ENCODE measurements around the gene MRPS17. TPM values are rescaled to one million over a fixed set of nuclear protein-coding genes. Genes with fewer than 3 reads are reported as not detected.
"Not testable (repeated sequence)": the region's sequence is repeated elsewhere in the genome, so short reads cannot be mapped to it uniquely, and the experiment has no call there.

Gene MRPS17
- total RNA-seq, 1 donor from 2014 or later, result 13.4 TPM

DNA sequence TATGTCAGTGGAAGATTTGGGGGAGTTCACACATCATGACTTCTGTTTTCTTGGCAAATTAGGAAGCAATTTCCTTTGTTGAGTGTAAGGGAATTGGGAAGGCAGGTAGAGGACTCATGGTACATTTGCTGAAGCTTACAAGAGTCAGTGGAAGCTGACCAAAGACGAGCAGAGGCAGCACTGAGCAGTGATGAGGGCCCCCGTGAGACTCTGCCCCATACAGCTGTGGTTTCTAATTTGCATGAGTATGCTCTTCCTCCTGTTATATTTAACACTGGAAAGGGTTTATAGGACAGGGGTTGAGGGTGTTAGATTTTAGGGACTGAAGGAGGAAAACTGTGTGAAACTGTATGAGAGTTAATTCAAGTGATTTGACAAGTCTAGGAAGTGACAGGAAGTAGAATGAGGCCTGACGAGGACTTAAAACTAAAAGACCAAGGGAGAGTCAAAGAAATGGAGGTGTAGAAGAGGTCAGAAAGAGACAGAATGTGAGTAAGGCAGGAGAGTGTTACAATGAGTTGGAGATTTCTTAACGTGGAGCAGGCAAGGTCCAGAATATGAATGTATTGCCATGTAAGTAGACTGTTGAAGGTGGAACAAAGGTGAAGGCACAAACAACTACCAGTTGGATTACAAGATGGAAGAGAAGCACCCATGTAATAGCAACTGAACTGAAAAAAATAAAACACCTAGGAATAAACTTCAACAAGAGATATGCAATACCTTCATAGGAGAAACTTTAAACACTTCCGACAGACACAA lies 23.5 kb upstream of the MRPS17 start:
- no peaks in the 10 kb centered on the region for H3K27me3 Mint-ChIP-seq (ENCODE audit: unreplicated experiment)
- DNase-seq, result no peak
- no peak overlapping the region for H3K4me3 Mint-ChIP-seq (ENCODE audit: unreplicated experiment)
- peaks cover 10% of the 10 kb centered on the region for H3K36me3 Mint-ChIP-seq (ENCODE audit: unreplicated experiment)
- H3K4me1 Mint-ChIP-seq (ENCODE audit: low read depth, unreplicated experiment), result no peaks in the 10 kb centered on the region
- H3K27ac Mint-ChIP-seq (ENCODE audit: unreplicated experiment), result no peak overlapping the region
- H3K9me3 Mint-ChIP-seq (ENCODE audit: unreplicated experiment), result peaks cover 5% of the 10 kb centered on the region
- TF ChIP-seq, protein P1, sequence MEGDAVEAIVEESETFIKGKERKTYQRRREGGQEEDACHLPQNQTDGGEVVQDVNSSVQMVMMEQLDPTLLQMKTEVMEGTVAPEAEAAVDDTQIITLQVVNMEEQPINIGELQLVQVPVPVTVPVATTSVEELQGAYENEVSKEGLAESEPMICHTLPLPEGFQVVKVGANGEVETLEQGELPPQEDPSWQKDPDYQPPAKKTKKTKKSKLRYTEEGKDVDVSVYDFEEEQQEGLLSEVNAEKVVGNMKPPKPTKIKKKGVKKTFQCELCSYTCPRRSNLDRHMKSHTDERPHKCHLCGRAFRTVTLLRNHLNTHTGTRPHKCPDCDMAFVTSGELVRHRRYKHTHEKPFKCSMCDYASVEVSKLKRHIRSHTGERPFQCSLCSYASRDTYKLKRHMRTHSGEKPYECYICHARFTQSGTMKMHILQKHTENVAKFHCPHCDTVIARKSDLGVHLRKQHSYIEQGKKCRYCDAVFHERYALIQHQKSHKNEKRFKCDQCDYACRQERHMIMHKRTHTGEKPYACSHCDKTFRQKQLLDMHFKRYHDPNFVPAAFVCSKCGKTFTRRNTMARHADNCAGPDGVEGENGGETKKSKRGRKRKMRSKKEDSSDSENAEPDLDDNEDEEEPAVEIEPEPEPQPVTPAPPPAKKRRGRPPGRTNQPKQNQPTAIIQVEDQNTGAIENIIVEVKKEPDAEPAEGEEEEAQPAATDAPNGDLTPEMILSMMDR (IDR thresholded peaks at IDR 0.05; ENCODE audit: partially characterized antibody, unreplicated experiment), result no peak

DNA sequence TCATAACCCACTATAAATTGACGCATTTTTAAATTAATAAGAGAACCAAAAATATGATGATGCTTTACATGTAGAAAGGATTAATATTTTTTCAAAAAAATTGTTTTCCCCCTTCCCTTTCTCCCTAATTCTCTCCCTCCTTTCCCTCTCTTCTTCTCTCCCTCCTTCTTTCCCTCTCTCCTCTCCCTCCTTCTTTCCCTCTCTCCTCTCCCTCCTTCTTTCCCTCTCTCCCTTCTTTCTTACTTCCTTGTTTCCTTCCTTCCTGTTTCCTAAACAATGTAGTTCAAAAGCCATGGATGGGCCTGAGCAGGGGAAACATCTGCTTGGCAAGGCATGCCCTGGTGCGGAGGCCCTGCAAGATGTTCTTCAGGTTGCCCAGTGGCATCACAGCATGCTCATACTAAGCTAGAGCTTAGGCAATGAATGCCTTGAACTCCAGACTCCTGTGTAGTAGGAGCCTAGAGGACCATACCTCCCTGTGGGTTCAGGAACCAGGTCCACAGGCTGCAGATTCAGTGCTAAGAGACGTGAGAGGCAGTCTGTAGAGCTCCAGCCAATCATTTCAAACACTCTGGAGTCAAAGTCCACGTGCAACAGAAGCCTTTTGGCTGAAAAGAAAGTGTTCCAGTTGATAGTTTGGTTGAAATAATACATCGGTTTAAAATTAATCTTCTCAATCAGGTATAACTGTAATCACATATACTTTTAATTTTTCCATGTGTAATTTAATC lies 20.1 kb upstream of the MRPS17 start:
- no peak for DNase-seq
- H3K27me3 Mint-ChIP-seq (ENCODE audit: unreplicated experiment), result peaks cover 1% of the 10 kb centered on the region
- H3K4me3 Mint-ChIP-seq (ENCODE audit: unreplicated experiment), result no peak overlapping the region
- H3K36me3 Mint-ChIP-seq (ENCODE audit: unreplicated experiment), result peaks cover 19% of the 10 kb centered on the region
- H3K4me1 Mint-ChIP-seq (ENCODE audit: low read depth, unreplicated experiment), result no peaks in the 10 kb centered on the region
- peaks cover 5% of the 10 kb centered on the region for H3K9me3 Mint-ChIP-seq (ENCODE audit: unreplicated experiment)
- TF ChIP-seq, protein P1 (IDR thresholded peaks at IDR 0.05; ENCODE audit: partially characterized antibody, unreplicated experiment), result no peak
- H3K27ac Mint-ChIP-seq (ENCODE audit: unreplicated experiment), result no peak overlapping the region

DNA sequence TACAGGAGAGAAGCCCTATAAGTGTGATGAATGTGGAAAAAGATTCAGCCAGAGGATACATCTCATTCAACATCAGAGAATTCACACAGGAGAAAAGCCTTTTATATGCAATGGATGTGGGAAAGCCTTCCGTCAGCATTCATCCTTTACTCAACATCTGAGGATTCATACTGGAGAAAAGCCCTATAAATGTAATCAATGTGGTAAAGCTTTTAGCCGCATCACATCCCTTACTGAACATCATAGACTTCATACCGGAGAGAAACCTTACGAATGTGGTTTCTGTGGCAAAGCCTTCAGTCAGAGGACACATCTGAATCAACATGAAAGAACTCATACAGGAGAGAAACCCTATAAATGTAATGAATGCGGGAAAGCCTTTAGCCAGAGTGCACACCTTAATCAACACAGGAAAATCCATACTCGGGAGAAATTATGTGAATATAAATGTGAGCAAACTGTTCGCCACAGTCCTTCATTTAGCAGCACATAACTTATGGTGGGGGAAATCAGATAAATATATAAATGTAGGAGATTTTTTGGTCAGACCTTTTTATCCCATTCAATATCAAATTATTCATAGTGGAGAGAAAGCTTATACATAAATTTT lies 12.1 kb upstream of the MRPS17 start:
- H3K27ac Mint-ChIP-seq (ENCODE audit: unreplicated experiment), result no peak overlapping the region
- no peak for DNase-seq
- no peak overlapping the region for H3K4me3 Mint-ChIP-seq (ENCODE audit: unreplicated experiment)
- H3K36me3 Mint-ChIP-seq (ENCODE audit: unreplicated experiment), result peaks cover 52% of the 10 kb centered on the region
- H3K27me3 Mint-ChIP-seq (ENCODE audit: unreplicated experiment), result peaks cover 3% of the 10 kb centered on the region
- TF ChIP-seq, protein P1 (IDR thresholded peaks at IDR 0.05; ENCODE audit: partially characterized antibody, unreplicated experiment), result no peak
- H3K9me3 Mint-ChIP-seq (ENCODE audit: unreplicated experiment), result peaks cover 22% of the 10 kb centered on the region
- H3K4me1 Mint-ChIP-seq (ENCODE audit: low read depth, unreplicated experiment), result no peaks in the 10 kb centered on the region

DNA sequence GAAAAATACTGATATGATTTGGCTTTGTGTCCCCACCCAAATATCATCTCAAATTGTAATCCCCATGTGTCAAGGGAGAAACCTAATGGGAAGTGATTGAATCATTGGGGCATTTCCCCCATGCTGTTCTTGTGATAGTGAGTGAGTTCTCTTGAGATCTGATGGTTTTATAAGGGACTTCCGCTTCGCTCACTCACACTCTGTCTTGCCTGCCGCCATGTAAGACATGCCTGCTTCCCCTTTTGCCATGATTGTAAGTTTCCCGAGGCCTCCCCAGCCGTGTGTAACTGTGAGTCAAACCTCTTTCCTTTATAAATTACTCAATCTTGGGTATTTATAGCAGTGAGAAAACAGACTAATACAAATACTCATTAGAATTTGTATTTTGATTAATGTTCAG lies 5.1 kb upstream of the MRPS17 start:
- peaks cover 24% of the 10 kb centered on the region for H3K36me3 Mint-ChIP-seq (ENCODE audit: unreplicated experiment)
- no peak for DNase-seq
- no peaks in the 10 kb centered on the region for H3K27me3 Mint-ChIP-seq (ENCODE audit: unreplicated experiment)
- TF ChIP-seq, protein P1 (IDR thresholded peaks at IDR 0.05; ENCODE audit: partially characterized antibody, unreplicated experiment), result no peak
- H3K4me3 Mint-ChIP-seq (ENCODE audit: unreplicated experiment), result no peak overlapping the region
- H3K27ac Mint-ChIP-seq (ENCODE audit: unreplicated experiment), result no peak overlapping the region
- H3K4me1 Mint-ChIP-seq (ENCODE audit: low read depth, unreplicated experiment), result no peaks in the 10 kb centered on the region
- peaks cover 10% of the 10 kb centered on the region for H3K9me3 Mint-ChIP-seq (ENCODE audit: unreplicated experiment)

DNA sequence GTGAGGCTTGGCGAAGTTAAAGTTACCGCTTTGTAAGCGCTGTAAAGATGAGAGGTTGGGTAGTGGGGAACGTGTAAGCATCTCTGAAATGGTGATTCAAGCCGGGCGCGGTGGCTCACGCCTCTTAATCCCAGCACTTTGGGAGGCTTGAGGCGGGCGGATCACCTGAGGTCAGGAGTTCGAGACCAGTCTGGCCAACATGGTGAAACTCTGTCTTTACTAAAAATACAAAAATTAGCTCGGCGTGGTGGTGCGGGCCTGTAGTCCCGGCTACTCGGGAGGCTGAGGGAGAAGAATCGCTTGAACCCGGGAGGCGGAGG lies 635 bp downstream of the MRPS17 start:
- Mint-ChIP-seq H3K4me3 (ENCODE audit: unreplicated experiment) (peak overlapping the region; percentile 99), H3K27ac (ENCODE audit: unreplicated experiment) (peak overlapping the region; percentile 90)
- not testable (repeated sequence) for H3K27me3 Mint-ChIP-seq (ENCODE audit: unreplicated experiment)

More for the DNA sequence above, 635 bp downstream of the MRPS17 start:
- not testable (repeated sequence) for DNase-seq; H3K36me3 Mint-ChIP-seq (ENCODE audit: unreplicated experiment); H3K4me1 Mint-ChIP-seq (ENCODE audit: low read depth, unreplicated experiment)
- H3K9me3 Mint-ChIP-seq (ENCODE audit: unreplicated experiment), result peaks cover 11% of the 10 kb centered on the region

All from glutamatergic neuron (in vitro differentiated cells).